GM19463 (cell line): ENCODE measurements around the gene CORT.
A peak's percentile ranks its signal among the peaks of the same experiment; 100 is the strongest.
"Not testable (repeated sequence)": the region's sequence is repeated elsewhere in the genome, so short reads cannot be mapped to it uniquely, and the experiment has no call there.

Source experiments
- ATAC-seq: cut with Tn5 transposase; IDR thresholded peaks from one replicate; pipeline ENCODE4 v1.9.1; 2021; ENCODE audit warnings: mild to moderate bottlenecking, moderate library complexity; ENCODE audit not compliant: unreplicated experiment

Gene CORT

GRCh38 chr1:10474309-10474612 is 24.4 kb downstream of the CORT start:
- not testable (repeated sequence) for ATAC-seq

DNA sequence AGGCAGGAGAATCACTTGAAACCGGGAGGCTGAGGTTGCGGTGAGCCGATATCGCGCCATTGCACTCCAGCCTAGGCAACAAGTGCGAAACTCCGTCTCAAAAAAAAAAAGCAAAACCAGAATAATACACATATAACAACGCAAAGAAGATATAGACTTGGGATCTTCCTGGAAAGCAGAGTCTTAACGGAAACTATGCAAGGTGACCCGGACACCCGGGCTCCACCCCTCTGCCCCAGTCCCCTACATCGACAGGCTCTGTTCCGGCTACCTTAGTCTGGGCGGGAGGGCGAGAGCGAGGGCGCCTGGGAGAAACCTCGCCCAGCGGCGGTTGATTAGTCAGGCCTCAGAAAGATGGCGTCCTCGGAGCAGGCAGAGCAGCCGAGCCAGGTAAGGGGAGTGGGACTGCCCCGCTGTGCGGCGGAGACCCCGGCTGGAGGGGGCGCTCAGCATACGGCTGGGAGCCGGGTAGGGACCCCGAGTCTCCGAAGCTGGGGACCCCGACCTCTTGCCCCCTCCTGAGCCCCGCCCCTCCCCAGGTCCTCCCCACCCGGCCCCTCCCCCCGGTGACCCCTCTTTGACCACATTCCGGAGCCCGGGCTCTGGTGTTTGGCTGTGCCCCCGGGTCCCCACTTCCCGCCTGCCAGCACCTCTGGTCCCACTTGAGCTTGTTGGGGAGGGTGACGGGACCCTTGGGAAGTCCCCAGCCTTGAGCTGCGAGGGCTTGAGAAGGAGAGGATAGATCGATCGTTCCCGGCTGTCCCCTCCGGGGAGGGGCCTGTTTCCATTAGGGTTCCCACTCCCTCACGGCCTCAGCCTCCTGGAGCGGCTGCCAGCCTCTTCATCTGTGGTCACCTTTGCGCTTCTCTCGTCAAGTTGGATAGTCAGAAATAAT is 25.0 kb downstream of the CORT start, which contains the start of gene PEX14:
TSS of gene PEX14 (plus strand) at position 338 of the 895 bp plus-strand sequence. CDS start at position 355, 17 bp downstream.
- ATAC-seq, result peak; percentile 70

GRCh38 chr1:10475510-10475909 is 25.7 kb downstream of the CORT start:
- ATAC-seq, result no peak

- no peak for ATAC-seq
Measured at GRCh38 chr1:10479296-10479695, 29.5 kb downstream of the CORT start.

DNA sequence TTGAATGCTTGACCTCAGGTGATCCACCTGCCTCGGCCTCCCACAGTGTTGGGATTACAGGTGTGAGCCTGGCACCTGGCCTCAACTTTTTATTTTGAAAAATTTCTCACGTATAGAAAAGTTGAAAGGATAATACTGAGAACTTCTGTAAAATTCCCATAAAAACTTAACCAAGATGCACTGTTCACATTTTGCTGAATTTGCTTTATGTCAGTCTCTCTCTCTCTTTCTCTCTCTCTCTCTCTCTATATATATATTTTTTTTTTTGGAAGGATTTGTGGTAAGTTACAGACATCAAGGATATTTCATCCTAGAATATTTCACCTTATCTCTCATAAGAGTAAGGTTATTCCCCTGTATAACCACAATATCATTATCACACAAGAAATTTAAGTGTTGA is 30.8 kb downstream of the CORT start:
- ATAC-seq, result no peak

DNA sequence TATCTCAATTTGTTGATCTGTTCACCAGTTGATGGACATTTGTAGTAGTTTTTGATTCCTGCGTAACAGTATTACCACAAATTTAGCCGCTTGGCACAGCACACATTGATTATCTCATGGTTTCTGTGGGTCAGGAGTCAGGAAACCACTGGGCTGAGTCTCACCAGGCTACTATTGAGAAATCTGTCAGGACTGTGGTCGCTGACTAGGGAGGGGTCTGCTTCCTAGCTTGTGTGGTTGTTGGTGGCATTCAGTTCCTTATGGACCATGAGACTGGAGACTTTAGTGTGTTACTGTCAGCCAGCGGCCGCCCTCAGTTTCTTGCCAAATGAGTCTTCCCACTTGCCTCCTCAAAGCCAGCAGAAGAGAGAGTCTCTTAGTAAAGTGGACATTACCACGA is 34.7 kb downstream of the CORT start:
- no peak for ATAC-seq

GRCh38 chr1:10489291-10490055 is 39.6 kb downstream of the CORT start:
- no peak for ATAC-seq

DNA sequence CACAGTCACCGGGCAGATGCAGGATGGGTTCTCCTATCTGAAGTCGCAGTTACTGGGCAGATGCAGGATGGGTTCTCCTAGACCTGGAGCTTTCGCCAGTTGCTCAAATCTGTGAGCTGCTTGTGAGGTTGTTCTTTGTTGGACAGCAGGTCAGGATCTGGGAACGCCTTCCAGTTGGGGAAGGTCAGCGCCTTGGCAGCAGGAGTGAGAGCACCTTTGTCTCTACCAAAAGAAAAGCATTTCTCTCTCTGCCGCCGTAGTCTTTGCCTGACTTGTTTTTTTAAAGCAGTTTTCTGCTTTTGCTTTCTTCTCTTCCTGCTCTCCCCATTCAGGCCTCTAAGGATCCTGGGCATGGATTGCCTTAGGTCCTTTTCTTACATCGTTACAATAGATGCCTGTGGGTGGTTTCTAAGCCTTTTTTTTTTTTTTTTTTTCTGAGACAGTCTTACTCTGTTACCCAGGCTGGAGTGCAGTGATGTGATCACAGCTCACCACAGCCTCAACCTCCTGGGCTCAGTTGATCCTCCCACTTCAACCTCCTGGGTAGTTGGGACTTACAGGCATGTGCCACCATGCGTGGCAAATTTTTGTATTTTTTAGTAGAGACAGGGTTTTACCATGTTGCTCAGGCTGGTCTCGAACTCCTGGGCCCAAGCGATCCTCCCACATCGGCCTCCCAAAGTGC is 40.6 kb downstream of the CORT start:
- ATAC-seq, result no peak

DNA sequence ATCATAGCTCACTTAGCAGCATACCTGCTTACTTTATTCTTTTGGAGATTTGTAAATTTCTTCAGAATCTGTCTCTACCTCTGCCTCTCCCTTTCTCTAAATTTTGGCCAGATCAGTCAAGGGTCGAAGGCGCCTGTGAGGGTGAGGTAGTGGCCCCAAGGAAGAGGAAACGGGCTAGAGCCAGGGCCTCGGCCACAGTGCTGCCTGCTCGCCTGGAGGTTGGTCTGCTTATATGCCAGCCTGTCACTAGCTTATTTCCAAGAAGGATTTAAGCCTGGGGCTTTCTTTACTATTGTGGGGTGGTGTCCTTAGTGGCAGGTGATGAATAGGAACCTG is 44.6 kb downstream of the CORT start:
- no peak for ATAC-seq

DNA sequence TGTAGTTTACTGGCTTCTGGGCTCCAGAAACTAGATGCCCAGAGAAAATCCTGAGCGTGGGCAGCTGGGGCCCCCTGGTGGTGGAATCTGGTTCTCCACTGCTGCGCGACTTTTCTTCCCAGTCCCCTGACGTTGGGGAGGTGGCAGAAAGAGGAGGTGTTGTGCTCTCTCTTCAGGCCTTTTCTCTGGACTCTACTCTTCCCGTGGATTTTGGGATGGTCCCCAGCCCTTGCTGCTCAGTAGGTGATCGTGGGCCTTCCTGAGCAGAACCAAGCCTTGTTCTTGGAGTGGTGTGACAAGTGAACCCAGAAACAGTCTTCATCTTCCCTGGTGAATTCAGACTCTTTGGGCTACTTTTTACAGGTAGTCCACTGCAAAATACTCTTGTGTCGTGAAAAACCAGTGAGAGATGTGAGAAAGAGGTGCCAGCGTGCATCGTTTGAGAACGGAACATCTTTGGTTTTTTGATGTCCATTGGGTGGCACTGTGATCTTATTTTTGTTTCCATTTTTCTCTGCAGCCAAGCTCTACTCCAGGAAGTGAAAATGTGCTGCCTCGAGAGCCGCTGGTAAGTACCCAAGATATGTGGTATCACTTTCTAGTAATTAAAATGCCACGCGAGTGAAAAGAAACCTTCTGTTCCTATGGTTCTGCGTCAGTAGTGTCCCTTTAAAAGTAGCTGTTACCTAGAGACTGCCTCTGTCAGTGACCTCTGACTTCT is 45.1 kb downstream of the CORT start:
- ATAC-seq, result peak; percentile 89

DNA sequence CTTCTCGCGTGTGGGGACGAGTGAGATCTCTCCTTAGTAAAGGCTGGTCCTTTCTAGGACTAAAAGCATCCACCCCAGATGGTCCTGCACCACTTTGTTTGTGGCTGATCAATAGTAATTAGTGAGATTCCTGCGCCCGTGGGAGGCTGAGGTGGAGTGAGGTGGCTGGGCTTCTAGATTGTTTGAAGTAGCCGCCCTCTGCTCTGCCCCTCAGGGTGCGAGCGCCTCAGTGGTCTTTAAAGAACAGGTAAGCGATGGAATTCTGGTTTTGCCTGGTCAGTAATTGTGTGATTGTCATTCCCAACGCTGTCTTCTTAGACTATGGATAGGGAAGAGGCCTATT is 45.6 kb downstream of the CORT start:
- ATAC-seq, result no peak

- no peak for ATAC-seq
Measured at GRCh38 chr1:10495952-10496351, 46.1 kb downstream of the CORT start.

DNA sequence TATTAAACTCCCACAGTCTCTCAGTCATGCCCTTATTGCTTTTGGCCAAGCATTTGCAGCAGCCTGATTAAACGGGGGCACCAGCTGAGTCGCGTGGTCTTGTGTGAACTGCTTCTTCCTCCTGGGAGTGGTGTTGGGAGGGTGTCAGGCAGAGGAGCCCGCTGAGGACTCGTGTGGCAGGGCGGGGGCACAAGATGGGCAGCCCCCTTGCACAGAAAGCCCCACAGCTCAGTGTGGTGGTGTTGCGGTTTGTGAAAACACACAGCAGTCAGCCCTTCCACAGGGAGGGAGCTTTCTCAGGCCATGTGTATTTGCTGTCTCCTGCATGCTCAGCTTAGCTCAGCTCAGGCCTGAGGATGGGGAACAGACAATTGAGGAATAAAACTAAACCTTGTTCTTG is 47.3 kb downstream of the CORT start:
- ATAC-seq, result no peak

DNA sequence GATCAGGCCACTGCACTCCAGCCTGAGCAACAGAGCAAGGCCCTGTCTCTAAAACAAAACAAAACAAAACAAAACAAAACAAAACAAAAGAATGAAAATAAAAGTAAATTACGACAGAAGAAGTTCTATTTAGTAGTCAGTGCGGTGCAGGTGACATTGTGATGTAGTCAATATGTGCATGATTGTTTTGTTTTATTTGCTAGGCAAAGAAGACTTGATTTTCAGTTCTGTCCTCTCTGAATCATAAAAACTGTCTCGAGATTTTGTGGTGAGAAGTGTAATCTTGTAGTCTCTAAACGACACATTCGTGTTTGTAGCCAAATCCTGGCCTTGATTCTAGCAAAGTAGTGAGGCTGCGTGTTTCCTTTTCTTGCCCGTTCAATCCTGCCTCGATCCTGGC is 48.4 kb downstream of the CORT start:
- no peak for ATAC-seq
